GM10847 (cell line): ENCODE measurements around the gene GALNT16.

ENCODE experiments used
- POLR2A ChIP-seq: IDR thresholded peaks from 2 replicates; pipeline ENCODE4 v1.6.1; 2011; ENCODE audit not compliant: insufficient read length; ENCODE audit errors: extremely low read depth

GALNT16 gene

GRCh38 chr14:69332782-69333395 lies 72.9 kb downstream of the GALNT16 start:
- no peak for TF ChIP-seq POLR2A

- no peak for TF ChIP-seq POLR2A
These were observed 73.9 kb downstream of the GALNT16 start for GRCh38 chr14:69333791-69334337.

GRCh38 chr14:69334576-69334975 lies 74.6 kb downstream of the GALNT16 start:
- no peak for TF ChIP-seq POLR2A

- no peak for TF ChIP-seq POLR2A
These were observed 75.4 kb downstream of the GALNT16 start for GRCh38 chr14:69335371-69335771.

- no peak for TF ChIP-seq POLR2A
These were observed 78.0 kb downstream of the GALNT16 start for GRCh38 chr14:69337984-69338383.

- TF ChIP-seq POLR2A = no peak
These were observed 79.5 kb downstream of the GALNT16 start for GRCh38 chr14:69339426-69339825.

- no peak for TF ChIP-seq POLR2A
These were observed 83.1 kb downstream of the GALNT16 start for GRCh38 chr14:69342928-69343525.

GRCh38 chr14:69344171-69344570 lies 84.2 kb downstream of the GALNT16 start:
- TF ChIP-seq POLR2A = no peak

- TF ChIP-seq POLR2A = no peak
These were observed 85.4 kb downstream of the GALNT16 start for GRCh38 chr14:69345402-69345801.

- no peak for TF ChIP-seq POLR2A
These were observed 86.8 kb downstream of the GALNT16 start for GRCh38 chr14:69346710-69347109.

GRCh38 chr14:69349091-69349777 lies 89.3 kb downstream of the GALNT16 start:
- no peak for TF ChIP-seq POLR2A

- TF ChIP-seq POLR2A = no peak
These were observed 90.9 kb downstream of the GALNT16 start for GRCh38 chr14:69350892-69351291.

GRCh38 chr14:69351385-69351784 lies 91.4 kb downstream of the GALNT16 start:
- TF ChIP-seq POLR2A = no peak

GRCh38 chr14:69351911-69352310 lies 92.0 kb downstream of the GALNT16 start:
- TF ChIP-seq POLR2A = no peak

GRCh38 chr14:69353168-69353567 lies 93.2 kb downstream of the GALNT16 start:
- no peak for TF ChIP-seq POLR2A
